Activated T-cell treated with anti-CD3 and anti-CD28 coated beads for 24 hours (primary cell): ENCODE results near the gene WSCD2.

Experiments
- DNase-seq: peaks from one replicate; pipeline ENCODE4 v3.0.0-alpha.2; 2020; ENCODE audit warnings: low read depth

WSCD2 gene

DNA sequence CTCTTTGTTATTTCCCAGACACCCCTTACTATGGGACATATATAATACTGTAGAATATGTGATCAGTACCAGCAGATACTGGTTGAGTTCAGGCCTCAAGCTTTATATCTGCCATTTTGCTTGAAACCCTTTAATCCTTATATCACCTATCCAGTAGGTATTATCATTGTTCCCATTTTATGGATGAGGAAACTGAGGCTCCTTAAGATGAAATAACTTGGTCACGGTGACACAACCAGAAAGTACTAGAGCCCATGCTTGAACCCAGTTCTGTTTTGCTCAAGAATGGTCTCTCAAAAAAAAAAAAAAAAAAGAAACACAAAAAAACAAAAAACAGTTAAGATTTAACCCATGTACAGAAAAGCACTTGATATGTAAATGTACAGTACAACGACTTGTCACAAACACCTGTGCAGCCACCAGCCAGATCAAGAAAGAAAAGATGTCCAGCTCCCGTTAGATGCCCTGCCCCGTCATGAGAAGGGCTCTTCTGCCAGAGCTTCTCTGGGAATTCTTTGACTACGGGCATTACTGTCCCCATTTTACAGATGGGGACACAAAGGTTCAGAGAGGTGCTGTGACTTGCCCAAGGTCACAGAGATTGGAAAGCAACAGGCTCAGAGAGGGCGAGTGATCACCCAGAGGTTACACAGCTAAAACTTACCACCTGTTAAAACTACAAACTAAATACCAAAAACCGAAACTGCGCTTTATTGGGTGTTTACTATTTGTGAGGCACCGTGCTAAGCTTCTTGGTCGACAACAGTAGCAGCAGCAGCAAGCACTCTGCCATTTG, 669 bp upstream of the WSCD2 start:
- no peak for DNase-seq

DNA sequence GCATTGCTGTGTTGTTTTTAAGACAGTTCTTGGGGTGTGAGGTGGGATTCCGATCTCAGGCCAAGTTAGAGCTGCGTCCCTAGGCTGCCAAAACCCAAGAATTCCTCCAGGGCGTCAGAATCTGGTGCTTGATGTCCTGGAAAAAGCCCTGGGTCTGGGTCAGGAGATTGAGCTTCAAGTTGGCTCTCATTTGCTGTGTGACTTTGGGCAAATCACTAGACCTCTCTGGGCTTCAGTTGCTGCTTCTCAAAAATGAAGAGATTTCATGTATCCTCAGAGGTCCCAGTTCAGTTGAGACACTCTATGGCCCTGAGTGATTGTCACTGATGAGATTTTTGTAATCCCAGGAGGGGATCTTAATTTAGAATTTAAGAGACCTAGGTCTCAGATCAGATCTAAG, 1.9 kb downstream of the WSCD2 start:
- DNase-seq: no peak

DNA sequence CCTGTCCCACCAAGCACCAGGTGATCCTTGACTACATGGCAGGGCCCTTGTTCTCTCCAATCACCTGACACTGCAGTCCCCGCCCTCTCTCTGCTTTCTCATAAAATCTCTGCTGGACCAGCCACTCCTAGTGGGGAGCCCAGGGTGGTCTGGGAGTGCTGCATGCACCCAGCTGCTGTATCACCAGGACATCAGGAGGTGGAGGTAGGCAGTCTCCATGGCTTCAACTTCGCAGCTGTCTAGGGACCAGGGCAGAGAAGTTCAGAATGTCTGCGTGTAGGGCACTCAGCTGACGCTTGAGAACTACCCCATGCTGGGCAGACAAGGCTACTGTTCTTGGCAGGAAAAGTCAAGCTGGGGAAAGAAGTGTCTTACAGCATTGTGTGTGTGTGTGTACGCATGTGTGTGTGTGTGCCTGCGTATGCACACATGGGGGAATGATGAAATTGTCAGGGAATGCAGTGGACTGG, 2.6 kb downstream of the WSCD2 start:
- DNase-seq: no peak

DNA sequence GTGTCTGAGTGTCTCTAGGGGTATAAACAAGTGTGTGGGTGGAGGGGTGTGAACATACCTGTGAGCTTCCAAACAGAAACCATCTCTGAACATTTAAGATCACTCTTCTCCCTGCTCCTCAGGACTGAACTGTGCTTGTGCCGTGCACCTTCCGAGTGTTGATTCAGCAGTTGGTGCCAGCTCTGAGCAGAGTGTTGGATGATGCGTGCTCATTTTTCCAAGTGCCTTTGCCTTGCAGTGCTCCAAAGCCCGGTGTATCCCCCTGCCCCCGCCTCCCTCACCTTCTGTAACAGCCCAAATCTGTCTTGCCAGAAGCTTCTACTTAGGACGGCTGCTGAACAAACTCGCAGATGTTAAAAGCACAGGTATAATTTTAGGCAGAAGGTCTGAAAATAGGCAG, 4.4 kb downstream of the WSCD2 start:
- DNase-seq: no peak

DNA sequence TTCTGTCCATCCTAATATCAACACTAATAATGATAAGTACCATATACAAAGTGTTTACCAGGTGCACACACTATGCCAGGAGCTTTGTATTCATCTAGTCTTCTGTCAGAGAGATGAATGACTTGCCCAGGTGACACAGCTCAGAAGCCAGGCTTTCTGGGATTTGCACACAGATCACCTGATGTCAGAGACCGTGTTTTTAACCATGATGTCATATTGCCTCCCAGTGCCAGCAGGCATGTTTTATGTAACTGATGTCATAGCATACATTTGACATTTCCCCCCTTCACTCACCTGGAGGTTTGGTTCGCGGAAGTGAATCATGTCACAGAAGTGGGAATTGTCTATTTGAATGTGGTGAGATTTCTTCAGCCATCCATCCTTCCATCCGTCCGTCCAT, 5.7 kb downstream of the WSCD2 start:
- no peak for DNase-seq

DNA sequence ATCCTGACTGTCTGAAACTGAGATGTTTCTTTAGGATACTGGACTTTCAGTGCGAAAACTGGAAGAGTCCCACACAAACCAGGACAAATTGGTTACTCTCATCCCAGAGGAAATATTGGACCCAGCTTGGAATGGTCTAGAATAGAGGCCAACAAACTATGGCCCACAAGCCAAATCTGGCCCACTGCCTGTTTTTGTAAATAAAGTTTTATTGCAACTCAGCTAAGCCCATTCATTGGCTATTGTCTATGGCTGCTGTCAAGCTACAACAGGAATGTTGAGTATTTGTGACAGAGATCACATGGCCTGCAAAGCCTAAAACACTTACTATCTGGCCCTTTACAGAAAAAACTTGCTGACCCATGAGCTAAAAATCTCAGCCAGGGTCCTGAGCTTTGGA, 6.5 kb downstream of the WSCD2 start:
- no peak for DNase-seq

DNA sequence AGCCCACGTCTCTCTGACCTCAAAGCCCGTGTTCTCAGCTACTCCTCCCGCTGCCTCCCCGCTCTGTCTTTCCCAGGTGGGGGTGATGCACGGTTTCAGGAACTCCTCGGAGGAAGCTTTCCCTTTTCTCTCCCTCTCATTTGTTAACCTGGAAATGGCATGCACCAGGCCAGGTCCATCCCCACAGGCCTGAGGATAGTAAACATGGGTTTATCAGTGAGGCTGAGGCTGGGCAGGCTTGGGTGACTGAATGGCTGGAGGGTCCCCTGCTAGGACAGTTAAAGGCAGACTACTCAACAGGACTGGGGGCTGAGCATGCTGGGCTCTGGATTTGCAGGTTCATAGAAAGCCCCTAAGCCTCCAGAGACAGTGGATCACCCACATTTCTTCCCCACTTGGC, 7.6 kb downstream of the WSCD2 start:
- DNase-seq: no peak

DNA sequence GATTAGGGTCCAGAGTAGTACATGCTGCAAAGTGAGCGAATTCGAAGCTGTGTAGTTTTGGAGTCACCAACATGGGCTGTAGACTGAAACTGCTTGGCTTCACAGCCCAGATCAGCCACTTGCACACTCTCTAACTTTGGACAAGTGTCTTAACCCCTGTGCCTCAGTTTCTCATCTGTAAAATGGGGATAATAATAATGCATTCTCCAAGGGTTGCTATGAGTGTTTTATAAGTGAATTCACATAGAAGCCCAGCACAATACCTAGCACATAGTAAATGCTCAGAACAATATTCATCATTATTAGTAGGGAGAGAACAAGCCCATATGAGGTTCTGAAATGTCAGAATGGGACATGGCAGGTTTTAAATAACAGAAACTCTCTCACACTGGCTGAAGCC, 10.4 kb downstream of the WSCD2 start:
- DNase-seq: no peak

DNA sequence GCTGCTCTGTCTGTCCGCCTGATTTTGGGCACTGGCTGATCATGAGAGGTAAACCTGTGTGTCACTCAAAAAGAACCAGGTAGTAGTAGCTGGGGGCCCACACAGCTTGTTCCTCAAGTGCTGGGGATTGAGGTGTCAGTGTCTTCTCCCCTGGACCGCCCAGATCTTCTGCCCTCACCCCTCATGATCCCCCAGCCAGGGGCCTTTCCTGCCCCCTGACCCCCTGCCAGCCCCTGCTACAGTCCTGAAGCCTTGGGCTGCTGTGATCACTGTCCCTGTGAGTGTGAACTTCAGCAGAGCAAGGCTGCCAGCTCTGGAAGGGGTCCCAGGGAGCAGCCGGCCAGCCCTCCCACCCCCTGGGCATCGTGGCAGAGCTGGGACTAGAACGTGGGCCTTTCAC, 11.4 kb downstream of the WSCD2 start:
- no peak for DNase-seq

DNA sequence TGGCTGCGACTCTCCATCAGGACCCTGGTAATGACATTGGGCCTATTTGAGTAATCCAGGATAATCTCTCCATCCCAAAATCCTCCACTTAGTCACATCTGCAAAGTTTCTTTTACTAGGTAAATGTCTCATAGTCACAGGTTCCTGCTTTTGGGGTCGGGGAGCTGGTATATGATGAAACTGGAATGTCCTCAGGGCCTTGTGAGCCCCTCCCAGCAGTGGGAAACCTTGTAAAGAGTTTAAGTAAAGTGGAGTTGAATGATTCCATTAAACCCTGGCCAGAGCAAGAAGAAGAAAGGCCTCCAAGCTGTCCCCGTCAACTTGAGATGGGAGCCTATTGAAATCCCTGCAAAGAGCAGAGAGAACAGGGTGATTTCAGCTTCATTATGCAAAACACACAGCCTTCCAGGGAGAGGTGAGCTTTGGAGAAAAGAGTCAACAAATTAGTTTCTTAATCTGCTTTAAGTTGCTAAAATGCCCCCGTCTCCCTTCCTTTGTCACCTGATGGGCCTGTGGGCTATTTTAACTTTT, 12.6 kb downstream of the WSCD2 start:
- no peak for DNase-seq

DNA sequence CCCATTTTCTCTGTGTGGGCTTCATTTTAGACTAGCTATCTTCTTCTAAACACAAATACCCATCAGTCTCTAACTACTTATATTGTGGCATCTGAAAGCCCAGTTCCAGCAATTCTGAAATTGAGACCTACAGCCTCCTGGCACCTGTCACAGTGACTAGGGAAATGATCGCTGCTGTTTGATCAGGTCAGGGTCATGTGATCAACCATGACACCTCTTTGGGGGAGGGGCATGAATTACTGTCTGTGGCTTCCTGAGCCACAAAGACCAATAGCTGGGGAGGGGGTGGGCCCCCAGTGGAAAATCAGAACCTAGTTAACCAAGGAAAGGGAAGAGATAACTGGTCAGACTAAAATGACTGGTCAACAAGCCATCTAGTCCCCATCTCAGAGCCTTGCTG, 14.1 kb downstream of the WSCD2 start:
- no peak for DNase-seq

DNA sequence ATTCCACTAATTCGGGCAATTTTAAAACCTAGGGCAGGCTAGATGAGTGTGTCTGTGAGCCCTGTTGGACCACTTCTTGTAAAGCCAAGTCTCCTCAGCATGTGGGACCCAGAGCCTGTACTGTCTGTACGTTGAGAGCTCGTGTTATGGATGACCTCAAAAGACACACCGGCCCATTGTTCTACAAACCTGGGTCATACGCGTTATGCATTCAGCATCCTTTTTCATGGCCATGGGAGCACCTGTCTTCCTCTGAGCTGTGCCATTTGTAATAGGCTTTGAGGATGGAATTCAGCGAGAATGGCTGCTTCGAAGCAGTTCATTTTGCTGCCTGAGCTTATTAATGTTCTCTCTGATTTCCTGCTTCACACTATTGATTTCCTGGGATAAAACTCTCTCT, 15.0 kb downstream of the WSCD2 start:
- no peak for DNase-seq

DNA sequence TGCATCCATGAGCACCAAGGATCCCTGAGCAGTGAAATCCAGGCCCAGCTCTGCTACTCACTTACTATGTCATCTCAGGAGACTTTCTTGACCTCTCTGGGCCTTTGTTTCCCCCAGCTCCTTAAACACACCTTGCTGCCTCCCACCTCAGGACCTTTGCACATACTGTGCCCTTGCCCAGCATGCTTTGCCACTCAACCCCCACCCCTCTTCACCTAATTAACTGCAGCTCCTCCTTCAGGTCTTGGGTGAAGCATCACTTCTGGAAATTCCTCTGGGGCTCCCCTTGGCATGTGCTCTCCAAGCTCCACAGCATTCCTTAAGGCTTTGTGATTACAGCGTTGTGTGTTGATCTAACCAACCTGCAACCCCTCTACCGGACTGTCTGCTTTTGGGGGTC, 15.9 kb downstream of the WSCD2 start:
- DNase-seq: no peak

DNA sequence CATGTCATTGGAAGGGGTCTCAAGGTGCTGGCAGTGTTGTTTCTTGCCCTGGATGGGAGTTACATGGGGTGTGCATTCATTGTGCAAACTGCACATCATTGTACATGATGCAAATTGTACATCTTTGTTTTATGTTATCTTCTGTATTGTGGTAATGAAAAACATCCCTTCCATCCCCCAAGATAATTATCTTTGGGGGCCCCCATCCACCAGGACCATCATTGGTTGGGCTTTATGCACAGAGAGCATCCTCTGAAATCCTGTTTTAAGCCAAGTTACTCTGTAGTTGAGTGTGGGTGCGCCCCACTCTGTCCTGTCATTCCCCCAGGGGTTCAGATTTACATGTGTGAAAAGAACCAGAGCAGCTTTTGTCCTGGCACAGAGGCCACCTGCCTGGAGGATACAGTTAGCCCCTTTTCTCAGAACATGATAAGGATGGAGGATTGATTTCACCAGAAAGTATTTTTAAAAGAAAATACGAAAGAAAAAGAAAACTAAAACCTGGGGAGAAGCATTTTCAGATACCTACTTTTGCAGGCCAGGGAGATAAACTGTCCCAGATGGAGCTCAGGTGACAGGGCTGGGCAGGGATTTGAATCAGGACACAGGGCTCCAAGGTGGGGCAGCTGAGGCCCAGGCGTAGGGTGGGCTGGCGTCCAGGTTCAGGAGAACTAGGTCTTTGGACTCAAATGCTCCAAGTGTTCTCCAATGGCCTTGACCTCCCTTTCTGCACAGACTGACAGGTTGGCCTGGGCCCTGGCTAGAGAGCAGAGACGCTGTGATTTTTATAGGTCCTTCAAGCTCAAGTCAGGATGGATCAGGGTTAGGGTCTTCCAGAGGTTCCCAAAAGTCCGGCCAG, 17.2 kb downstream of the WSCD2 start:
- DNase-seq: no peak

DNA sequence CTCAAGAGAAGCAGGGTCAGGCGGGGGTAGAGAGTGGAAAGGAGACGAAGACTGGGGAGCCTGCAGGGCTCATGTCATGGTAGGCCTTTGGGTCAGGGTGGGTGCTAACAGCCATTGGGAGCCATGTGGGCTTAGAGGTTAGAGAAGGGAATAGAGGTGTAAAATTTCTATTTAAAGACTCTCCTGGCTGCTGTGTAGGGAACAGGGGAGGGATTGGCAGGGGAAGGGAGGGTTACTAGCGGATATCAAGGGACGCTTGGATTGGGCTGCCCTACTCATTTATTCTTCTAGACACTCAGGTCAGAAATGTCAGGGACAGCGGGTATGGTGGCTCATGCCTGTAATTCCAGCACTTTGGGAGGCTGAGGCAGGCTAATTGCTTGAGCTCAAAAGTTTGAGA, 18.2 kb downstream of the WSCD2 start:
- no peak for DNase-seq

DNA sequence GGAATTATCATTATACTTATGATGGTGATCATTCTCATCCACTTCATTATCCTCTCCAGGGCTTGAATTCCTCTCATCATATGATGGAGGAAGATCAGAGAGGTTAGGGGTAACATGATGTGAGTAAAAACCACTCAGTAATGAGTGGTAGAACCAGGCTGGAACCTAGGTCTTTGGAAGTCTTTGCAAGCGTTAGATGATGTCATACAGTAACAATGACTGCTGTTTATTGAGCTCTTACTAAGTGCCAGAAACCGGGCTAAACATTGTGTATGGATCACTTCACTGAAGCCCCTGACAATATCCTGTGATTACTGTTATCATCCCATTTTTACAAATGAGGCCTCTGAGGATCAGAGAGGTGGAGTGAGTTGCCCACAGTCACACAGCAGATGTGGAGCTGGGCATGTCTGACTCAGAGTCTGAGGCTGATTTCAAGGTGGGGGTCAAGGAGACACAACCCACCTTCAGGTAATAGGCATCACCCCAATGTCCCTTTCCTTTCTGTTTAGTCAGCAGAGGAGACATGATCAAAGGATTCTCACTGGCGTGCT, 19.5 kb downstream of the WSCD2 start:
- no peak for DNase-seq

DNA sequence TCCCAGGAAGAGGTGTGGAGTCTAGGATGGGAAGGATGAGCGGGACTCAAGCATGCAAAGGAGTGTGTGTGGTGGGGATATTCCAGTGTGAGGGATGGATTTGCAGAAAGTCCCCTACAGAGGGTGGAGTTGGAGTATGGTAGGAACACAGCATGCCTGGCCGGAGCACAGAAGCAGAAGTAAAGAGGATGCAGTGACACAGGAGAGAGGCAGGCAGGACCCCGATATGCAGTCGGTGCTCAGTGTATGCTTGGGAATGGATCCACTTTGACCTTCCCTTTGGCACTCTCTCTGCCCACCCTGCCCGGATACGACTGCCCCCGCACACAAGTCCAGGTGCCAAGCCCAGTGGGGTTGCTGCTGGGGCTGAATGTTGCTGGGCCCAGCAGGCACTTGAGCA, 21.3 kb downstream of the WSCD2 start:
- DNase-seq: no peak

DNA sequence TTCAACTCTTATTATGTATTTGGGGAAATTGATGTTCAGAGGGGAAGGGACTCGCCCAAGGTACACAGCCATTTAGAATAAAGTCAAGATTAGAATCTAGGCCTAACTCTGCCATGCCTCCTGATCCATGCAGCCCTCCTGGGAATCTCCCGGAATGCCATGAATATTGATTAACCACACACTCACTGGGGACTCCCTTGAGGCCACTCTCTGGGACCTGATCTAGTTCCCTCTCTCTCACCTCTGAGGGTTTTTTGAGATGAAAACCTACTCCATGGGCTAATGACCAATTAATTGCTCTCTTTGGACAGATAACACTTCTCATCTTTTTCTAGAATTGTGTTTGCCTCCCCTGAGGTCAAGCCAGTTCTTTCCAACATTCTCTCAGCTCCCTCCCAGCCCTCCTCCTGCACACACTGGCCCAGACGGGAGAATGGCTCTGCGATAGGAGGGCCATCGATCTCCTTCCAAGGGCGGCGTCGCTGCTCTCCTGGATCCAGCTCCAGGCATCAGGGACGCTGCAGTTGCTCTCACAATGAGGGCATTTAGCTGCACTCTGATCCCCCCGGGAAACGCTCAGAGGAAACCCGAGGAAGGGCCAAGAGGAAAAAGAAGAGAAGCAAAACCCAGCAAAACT, 22.6 kb downstream of the WSCD2 start:
- no peak for DNase-seq

DNA sequence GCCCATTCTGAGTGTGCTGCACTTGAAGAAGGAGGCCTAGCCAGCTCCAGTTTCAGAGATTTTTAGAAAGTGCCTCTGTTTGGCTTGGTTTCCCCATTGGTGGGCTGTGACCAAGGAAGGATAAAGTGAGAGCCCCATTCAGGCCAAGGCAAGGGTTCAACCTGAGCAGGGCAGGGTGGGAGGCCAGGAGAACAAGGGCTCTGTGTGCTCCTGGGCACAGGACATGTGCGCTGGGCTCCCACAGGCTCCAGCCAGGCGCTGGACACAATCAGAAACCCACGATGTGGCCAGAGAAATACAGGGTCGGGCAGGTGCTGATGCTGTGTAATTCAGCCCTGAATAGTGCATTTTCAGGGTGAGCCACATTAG, 23.1 kb downstream of the WSCD2 start:
- DNase-seq: no peak

DNA sequence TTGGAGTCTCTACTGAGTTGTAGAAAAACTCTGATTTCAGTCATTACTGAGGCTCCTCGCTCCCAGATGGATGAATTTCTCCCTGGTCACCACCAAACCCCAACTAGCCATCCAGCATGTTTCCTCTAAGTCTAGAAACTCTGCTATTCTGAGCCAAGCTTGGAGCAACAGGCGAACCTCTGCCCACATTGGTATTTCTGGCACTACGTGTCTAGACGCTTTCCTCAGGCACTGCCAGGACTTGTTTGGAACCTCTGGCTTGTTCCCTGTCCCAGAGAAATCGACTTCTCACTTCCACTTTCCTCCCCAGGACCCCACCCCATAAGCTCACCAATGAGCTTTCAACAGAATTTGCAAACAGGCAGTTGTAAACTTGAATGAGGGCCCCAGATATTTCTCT, 27.6 kb downstream of the WSCD2 start:
- no peak for DNase-seq

DNA sequence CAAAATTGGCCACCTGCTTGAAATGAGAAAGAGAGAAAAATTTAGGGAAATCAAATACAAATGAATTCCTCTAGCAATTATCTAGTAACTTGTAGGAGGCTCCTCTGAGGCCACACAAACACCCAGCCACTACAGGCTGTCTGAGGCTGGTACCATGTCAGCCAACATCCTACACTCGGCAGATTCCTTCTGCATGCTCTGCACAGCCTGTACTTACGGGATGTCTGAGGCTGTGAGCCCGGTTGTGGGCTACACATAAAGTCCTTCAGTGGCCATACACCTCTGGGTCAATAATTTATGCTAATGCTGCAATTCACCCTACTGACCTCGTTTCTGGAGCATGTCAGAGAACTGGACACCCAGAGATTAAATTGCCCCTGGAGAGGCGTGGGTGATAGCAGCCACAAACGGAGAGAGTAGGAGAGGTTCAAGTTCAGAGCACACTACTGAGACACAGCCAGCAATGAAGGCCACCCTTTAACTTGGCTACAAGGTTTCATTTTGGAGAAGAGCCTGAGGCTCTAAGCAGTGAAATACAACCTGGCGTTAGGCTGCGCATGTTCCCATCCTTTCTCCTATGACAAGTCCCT, 28.9 kb downstream of the WSCD2 start:
- DNase-seq: no peak

DNA sequence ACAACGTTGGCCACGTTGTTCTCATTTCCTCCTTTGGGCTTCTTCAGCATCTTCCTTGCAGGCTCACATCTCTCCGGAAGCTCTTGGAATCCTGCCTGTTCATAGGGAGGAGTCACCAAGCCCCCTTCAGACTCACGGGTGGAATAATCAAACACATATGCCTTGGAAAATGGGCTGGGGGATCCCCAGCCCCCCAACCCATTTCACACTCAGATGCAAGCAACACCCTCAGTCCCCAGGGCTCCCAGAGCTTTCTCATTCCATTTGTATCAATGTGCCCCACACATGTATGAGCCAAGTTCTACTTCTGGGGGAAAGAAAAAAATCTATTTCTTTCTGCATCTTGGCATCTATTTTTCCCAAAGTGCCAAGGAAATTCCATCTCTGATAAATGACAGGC, 33.1 kb downstream of the WSCD2 start:
- no peak for DNase-seq
